ENCODE results near the gene DLK1. TPM values are rescaled to one million over a fixed set of nuclear protein-coding genes. Genes with fewer than 3 reads are reported as not detected.

The DLK1 gene
- total RNA-seq, 1 donor from 2014 or later, result not detected

- TF ChIP-seq CTCF (IDR thresholded peaks at IDR 0.05), result no peak
- intact Hi-C loops (cut with micrococcal nuclease), result no loop called here
- H3K4me1 Mint-ChIP-seq, result no peaks in the 10 kb centered on the region
- DNase-seq (no peak), ATAC-seq (ENCODE audit: low read depth) (no peak)
- no peak overlapping the region for H3K27ac Mint-ChIP-seq
- ChIA-PET POLR2A (no interaction called here), CTCF (no interaction called here)
- peaks cover 2% of the 10 kb centered on the region for H3K27me3 Mint-ChIP-seq
- H3K36me3 Mint-ChIP-seq (ENCODE audit: low read depth), result no peaks in the 10 kb centered on the region
- no peaks in the 10 kb centered on the region for H3K9me3 Mint-ChIP-seq
- H3K4me3 Mint-ChIP-seq, result no peak overlapping the region
Measured at GRCh38 chr14:100749967-100750597, 23.4 kb downstream of the DLK1 start.

- no peak for ATAC-seq (ENCODE audit: low read depth)
- no peak overlapping the region for H3K4me3 Mint-ChIP-seq
- no peak for DNase-seq
- no peak overlapping the region for H3K27ac Mint-ChIP-seq
- H3K4me1 Mint-ChIP-seq, result no peaks in the 10 kb centered on the region
- H3K36me3 Mint-ChIP-seq (ENCODE audit: low read depth), result no peaks in the 10 kb centered on the region
- peaks cover 2% of the 10 kb centered on the region for H3K27me3 Mint-ChIP-seq
- ChIA-PET CTCF (no interaction called here), POLR2A (no interaction called here)
- no peak for TF ChIP-seq CTCF (IDR thresholded peaks at IDR 0.05)
- H3K9me3 Mint-ChIP-seq, result no peaks in the 10 kb centered on the region
- intact Hi-C loops (cut with micrococcal nuclease), result no loop called here
Measured at GRCh38 chr14:100750762-100751699, 24.3 kb downstream of the DLK1 start.

- Mint-ChIP-seq H3K27ac (no peak overlapping the region), H3K4me1 (no peaks in the 10 kb centered on the region), H3K36me3 (ENCODE audit: low read depth) (no peaks in the 10 kb centered on the region), H3K9me3 (no peaks in the 10 kb centered on the region), H3K27me3 (peaks cover 2% of the 10 kb centered on the region), H3K4me3 (no peak overlapping the region)
- DNase-seq (no peak), ATAC-seq (ENCODE audit: low read depth) (no peak)
- POLR2A ChIA-PET, result no interaction called here
- intact Hi-C loops (cut with micrococcal nuclease), result no loop called here
- CTCF ChIA-PET, result no interaction called here
- no peak for TF ChIP-seq CTCF (IDR thresholded peaks at IDR 0.05)
Measured at GRCh38 chr14:100754020-100754419, 27.3 kb downstream of the DLK1 start.

GRCh38 chr14:100755649-100756048 lies 29.0 kb downstream of the DLK1 start:
- H3K27me3 Mint-ChIP-seq, result peaks cover 2% of the 10 kb centered on the region
- no peak overlapping the region for H3K27ac Mint-ChIP-seq
- DNase-seq, result no peak
- ChIA-PET POLR2A (no interaction called here), CTCF (no interaction called here)
- no peak for ATAC-seq (ENCODE audit: low read depth)
- H3K4me1 Mint-ChIP-seq, result no peaks in the 10 kb centered on the region
- no peak overlapping the region for H3K4me3 Mint-ChIP-seq
- intact Hi-C loops (cut with micrococcal nuclease), result no loop called here
- TF ChIP-seq CTCF (IDR thresholded peaks at IDR 0.05), result no peak
- no peaks in the 10 kb centered on the region for H3K36me3 Mint-ChIP-seq (ENCODE audit: low read depth)
- H3K9me3 Mint-ChIP-seq, result no peaks in the 10 kb centered on the region

GRCh38 chr14:100761481-100761880 lies 34.8 kb downstream of the DLK1 start:
- intact Hi-C loops (cut with micrococcal nuclease), result no loop called here

More at GRCh38 chr14:100761481-100761880, 34.8 kb downstream of the DLK1 start:
- ChIA-PET POLR2A (no interaction called here), CTCF (no interaction called here)
- no peaks in the 10 kb centered on the region for H3K36me3 Mint-ChIP-seq (ENCODE audit: low read depth)
- DNase-seq, result no peak
- H3K27ac Mint-ChIP-seq, result no peak overlapping the region
- no peak overlapping the region for H3K4me3 Mint-ChIP-seq
- H3K27me3 Mint-ChIP-seq, result no peaks in the 10 kb centered on the region
- H3K4me1 Mint-ChIP-seq, result no peaks in the 10 kb centered on the region
- TF ChIP-seq CTCF (IDR thresholded peaks at IDR 0.05), result no peak
- H3K9me3 Mint-ChIP-seq, result no peaks in the 10 kb centered on the region
- no peak for ATAC-seq (ENCODE audit: low read depth)

All from activated B cell treated with CpG ODN at 0.5 μM for 24 hours (primary cell).